Tibial artery (tissue), 4 donors: ENCODE results near the gene ZSCAN30.

Experiments used
- DNase-seq, 2 donors: peaks; one replicate each; pipeline ENCODE4 v3.0.0-alpha.2; 2019
- H3K27ac ChIP-seq, 2 donors: fragments of 200-600 bp; sonication (generic) in 1 of 2; 1 replicate in 1 of 2; 2 replicates in 1 of 2; pipeline ENCODE4 v1.5.1; 2018 to 2019; ENCODE audit warnings: mild to moderate bottlenecking in 1 of 2
- H3K27me3 ChIP-seq, 2 donors: fragments of 200-600 bp; sonication (generic) in 1 of 2; one replicate each; pipeline versions ENCODE4 v1.5.1 to v1.6.0; 2016 to 2019
- H3K36me3 ChIP-seq, 3 donors: fragments of 200-600 bp; sonication (generic) in 2 of 3; one replicate each; pipeline ENCODE4 v1.5.1; 2016 to 2019; ENCODE audit warnings: mild to moderate bottlenecking in 2 of 3
- H3K4me1 ChIP-seq, 4 donors: fragments of 200-600 bp; sonication (generic) in 2 of 4; 1 replicate in 3 of 4; 2 replicates in 1 of 4; pipeline ENCODE4 v1.5.1; 2016 to 2019
- H3K4me3 ChIP-seq, 2 donors: fragments of 200-600 bp; sonication (generic) in 1 of 2; 1 replicate in 1 of 2; 2 replicates in 1 of 2; pipeline ENCODE4 v1.5.1; 2018 to 2019; ENCODE audit warnings: mild to moderate bottlenecking in 2 of 2
- H3K9me3 ChIP-seq, 3 donors: fragments of 200-600 bp; sonication (generic) in 1 of 3; one replicate each; pipeline ENCODE4 v1.5.1; 2016 to 2019
- intact Hi-C: fragments of 100-400 bp; cut with DNase I; formaldehyde crosslinking; loops from one replicate; pipeline ENCODE4 v1.15.0; 2023; ENCODE audit warnings: low total_unique reads
- TF ChIP-seq, protein P1 (sequence below), 2 experiments: fragments of 200-600 bp in 1 of 2; fragments of 450-650 bp in 1 of 2; IDR thresholded peaks; one replicate each; pipeline ENCODE4 v1.5.1; 2017 to 2019; ENCODE audit warnings: antibody characterized with exemption in 2 of 2, mild to moderate bottlenecking in 1 of 2, moderate library complexity in 1 of 2

Gene ZSCAN30

GRCh38 chr18:35289727-35290093 lies 319 bp downstream of the ZSCAN30 start:
- peak overlapping the region; percentile 82 to 84 for H3K27ac ChIP-seq
- peaks cover 0 to 10% (median 7%) of the 10 kb centered on the region in 3 donors for H3K36me3 ChIP-seq
- DNase-seq, result no peak
- no peaks in the 10 kb centered on the region for H3K27me3 ChIP-seq
- no peaks in the 10 kb centered on the region for H3K9me3 ChIP-seq
- TF ChIP-seq, protein P1, sequence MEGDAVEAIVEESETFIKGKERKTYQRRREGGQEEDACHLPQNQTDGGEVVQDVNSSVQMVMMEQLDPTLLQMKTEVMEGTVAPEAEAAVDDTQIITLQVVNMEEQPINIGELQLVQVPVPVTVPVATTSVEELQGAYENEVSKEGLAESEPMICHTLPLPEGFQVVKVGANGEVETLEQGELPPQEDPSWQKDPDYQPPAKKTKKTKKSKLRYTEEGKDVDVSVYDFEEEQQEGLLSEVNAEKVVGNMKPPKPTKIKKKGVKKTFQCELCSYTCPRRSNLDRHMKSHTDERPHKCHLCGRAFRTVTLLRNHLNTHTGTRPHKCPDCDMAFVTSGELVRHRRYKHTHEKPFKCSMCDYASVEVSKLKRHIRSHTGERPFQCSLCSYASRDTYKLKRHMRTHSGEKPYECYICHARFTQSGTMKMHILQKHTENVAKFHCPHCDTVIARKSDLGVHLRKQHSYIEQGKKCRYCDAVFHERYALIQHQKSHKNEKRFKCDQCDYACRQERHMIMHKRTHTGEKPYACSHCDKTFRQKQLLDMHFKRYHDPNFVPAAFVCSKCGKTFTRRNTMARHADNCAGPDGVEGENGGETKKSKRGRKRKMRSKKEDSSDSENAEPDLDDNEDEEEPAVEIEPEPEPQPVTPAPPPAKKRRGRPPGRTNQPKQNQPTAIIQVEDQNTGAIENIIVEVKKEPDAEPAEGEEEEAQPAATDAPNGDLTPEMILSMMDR (IDR thresholded peaks at IDR 0.05), result no peak
- peak overlapping the region; percentile 60 to 79 for H3K4me3 ChIP-seq
- intact Hi-C loops, result loop anchor here (5.0 kb wide), 1 partner anchor 53 kb away; the partner anchor contains the start of gene ZNF24
- peaks cover 0 to 25% (median 13%) of the 10 kb centered on the region in 4 donors for H3K4me1 ChIP-seq

DNA sequence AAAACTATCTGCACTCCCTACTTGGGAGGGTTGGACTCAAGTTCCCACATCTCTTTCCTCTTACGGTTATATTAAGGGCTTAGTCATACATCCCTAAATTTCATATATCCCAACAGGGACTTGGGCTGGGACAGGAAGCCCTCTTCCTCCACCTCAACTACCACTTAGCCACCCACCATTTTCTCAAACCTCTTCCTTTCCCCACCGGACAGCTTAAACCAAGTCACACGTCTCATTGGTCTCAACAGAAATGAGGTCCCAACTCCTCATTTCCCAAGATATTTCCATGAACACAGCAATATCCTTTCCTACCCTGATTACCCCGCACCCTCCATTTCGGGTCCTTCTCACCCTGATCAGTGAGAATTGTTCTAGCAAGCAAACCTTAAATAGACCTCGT lies 736 bp downstream of the ZSCAN30 start:
- TF ChIP-seq, protein P1 (IDR thresholded peaks at IDR 0.05), result no peak
- Histone ChIP-seq H3K4me3 (peak overlapping the region; percentile 60 to 79), H3K27ac (peak overlapping the region; percentile 82 to 84), H3K27me3 (no peaks in the 10 kb centered on the region), H3K4me1 (peaks cover 0 to 25% (median 13%) of the 10 kb centered on the region in 4 donors), H3K36me3 (peaks cover 0 to 13% (median 10%) of the 10 kb centered on the region in 3 donors), H3K9me3 (no peaks in the 10 kb centered on the region)
- no peak for DNase-seq
- intact Hi-C loops, result no loop called here

DNA sequence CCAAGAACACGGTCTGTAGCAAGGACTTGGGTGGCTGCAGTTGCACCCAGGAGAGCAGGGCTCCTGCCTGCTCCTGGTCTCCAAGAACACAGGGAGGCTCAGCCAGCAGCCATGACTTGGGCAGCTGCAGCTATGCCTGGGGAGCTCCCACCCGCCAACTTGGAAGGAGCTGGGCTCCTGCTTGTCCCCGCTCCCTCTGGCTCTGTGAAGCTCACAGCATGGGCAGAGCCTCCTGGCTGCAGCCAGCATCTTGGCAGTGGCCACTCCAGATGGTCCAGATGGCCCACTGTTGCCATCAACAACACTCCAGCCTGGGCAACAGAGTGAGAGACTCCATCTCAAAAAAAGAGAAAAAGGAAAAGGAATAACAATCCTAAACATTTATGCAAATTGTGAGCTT lies 5.2 kb downstream of the ZSCAN30 start:
- Histone ChIP-seq H3K4me1 (peaks cover 0 to 7% (median 2%) of the 10 kb centered on the region in 4 donors), H3K4me3 (no peak overlapping the region), H3K27me3 (no peaks in the 10 kb centered on the region), H3K27ac (no peak overlapping the region), H3K9me3 (no peaks in the 10 kb centered on the region), H3K36me3 (peaks cover 0 to 19% (median 16%) of the 10 kb centered on the region in 3 donors)
- intact Hi-C loops, result no loop called here
- DNase-seq, result no peak
- TF ChIP-seq, protein P1 (IDR thresholded peaks at IDR 0.05), result no peak

GRCh38 chr18:35283923-35284794 lies 5.9 kb downstream of the ZSCAN30 start:
- DNase-seq, result no peak
- Histone ChIP-seq H3K4me1 (peaks cover 0 to 5% (median 2%) of the 10 kb centered on the region in 4 donors), H3K4me3 (no peak overlapping the region), H3K27ac (no peak overlapping the region), H3K9me3 (peaks cover 0 to under 1% (median 0%) of the 10 kb centered on the region in 3 donors), H3K36me3 (peaks cover 0 to 19% (median 16%) of the 10 kb centered on the region in 3 donors), H3K27me3 (no peaks in the 10 kb centered on the region)
- intact Hi-C loops, result no loop called here
- TF ChIP-seq, protein P1 (IDR thresholded peaks at IDR 0.05), result no peak

- H3K27ac ChIP-seq, result no peak overlapping the region
- H3K4me3 ChIP-seq, result no peak overlapping the region
- DNase-seq, result no peak
- H3K4me1 ChIP-seq, result no peaks in the 10 kb centered on the region
- intact Hi-C loops, result no loop called here
- TF ChIP-seq, protein P1 (IDR thresholded peaks at IDR 0.05), result no peak
- H3K27me3 ChIP-seq, result no peaks in the 10 kb centered on the region
- H3K9me3 ChIP-seq, result peaks cover 0 to 4% (median 0%) of the 10 kb centered on the region in 3 donors
- H3K36me3 ChIP-seq, result peaks cover 0 to 19% (median 16%) of the 10 kb centered on the region in 3 donors
Measured at GRCh38 chr18:35282353-35282752, 7.7 kb downstream of the ZSCAN30 start.
